ENCODE measurements around the gene EHBP1L1.
A peak's percentile ranks its signal among the peaks of the same experiment; 100 is the strongest.

Gene EHBP1L1

DNA sequence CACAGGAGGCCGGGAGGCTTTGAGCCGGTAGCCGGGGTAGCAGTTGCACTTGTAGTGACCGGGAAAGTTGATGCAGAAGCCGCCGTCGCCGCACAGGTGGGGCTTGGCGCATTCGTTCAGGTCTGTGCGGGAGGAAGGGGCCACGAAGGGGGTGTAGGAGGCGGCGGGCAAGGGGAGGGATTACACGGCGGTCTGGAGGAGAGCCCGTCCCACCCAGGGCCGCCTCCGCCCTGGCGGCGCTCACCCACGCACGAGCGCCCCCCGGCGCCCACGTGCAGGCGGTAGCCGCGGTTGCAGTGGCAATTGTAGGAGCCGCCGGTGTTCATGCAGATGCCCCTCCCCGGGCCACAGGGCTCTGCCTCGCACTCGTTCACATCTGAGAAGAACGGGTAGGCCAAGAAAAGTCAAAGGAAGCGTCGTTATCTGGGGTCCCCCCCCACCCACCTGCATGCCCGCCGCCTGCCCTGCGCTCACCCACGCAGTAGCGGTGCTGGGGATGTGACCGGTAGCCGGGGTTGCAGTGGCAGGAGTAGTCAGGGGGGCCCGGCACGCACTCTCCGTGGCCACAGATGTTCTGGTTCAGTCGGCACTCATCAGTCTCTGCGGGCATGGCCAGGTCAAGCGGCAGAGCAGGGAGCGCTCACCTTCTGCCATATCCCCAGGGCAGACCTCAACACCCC lies 28.3 kb upstream of the EHBP1L1 start:
- no peak for DNase-seq

DNA sequence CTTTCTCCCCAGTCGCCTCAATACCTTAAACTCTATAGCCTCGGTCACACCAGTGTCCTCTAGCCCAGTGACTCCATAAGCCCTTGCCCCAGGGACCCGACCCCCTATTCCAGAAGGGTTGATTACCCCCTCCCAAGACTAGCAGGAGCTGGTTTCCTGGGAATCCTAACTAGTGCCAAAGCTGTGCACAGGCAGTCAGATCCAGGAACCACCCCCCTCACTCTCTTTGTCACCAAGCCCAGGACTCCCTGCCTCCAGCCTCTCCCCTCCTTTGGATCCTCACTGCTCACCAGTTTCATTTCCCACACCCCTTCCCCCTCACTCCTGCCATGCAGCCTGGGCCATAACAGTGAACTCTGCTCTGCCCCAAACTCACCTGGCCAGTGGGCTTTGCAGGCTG lies 27.5 kb upstream of the EHBP1L1 start:
- DNase-seq: no peak

DNA sequence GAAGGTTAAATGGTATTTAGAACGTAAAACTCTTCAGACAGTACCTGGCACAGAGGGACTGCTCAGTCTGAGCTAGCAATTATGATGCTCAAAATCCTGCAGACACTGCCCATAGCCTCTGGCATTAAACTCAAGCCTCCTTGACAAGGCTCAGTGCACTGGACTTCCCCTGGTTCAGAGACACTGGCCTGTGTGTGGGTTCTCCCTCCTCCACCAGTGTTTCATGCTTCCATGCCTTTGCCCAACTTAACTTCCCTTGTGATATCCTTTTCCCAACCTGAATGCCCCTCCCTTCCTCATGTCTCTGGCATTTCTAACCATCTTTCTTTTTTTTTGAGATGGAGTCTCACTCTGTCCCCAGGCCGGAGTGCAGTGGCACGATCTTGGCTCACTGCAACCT lies 26.8 kb upstream of the EHBP1L1 start:
- no peak for DNase-seq

DNA sequence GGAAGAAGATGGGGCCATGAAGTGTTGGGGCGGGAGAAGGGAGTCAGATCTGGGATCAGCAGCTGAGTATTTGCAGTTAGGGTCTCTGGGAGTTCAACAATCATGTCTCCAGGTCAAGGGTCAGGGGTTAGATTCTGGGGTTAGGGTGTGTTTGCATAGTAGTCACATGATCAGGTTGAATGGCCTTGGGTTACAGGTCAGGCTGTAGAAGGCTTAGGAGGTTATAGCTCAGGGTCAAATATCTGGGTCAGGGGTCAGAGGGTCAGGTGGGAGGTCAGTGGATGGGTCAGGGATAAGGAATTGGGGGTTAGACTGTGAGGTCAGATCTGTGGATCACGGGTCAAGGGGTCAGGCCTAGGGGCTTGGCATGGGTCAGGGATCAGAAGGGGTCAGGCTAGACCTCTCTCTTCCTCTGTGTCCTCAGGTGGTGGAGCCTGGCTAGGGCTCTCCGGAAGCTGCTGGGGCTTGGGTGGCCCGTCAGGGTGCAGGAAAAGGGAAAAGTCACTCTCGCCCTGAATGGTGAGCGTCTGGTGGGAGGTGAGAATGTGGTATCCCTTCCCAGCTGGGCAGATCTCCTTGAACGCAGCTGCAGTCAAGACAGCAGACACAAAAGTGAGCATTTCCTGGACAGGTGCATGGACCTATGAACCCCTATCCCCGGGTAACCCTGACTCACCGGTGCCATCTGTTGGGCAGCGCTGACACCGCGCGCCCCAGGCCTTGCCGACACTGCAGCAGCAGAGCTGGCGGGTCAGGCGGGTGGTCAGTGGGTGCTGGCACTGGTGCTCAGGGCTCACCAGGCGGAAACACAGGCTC lies 24.1 kb upstream of the EHBP1L1 start:
- DNase-seq: peak in 1 of 2 donors; percentile 22

DNA sequence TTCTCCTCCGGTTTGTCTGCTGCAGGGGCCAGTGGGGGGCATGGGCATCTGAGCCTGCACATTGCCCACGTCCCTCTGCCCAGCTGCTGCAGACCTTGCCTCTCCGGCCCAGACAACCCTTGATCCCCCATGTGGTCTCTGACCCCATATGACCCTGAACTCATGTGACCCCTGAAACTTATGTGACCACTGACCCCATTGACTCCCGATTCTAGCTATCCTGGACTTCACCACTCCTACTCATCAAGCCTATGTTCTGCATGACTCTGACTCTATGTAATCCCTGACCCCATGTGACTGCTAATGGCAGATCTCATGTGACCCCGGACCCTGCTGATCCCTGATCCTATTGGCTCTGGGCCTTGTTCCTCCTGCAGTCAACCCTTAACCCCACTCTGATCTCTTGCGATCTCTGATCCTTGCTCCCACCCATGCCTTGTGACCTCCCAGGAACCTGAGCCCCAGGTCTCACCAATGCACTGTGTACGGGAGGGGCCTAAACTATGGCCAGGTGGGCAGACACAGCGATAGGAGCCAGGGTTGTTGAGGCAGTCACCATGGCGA lies 23.4 kb upstream of the EHBP1L1 start:
- DNase-seq: no peak

DNA sequence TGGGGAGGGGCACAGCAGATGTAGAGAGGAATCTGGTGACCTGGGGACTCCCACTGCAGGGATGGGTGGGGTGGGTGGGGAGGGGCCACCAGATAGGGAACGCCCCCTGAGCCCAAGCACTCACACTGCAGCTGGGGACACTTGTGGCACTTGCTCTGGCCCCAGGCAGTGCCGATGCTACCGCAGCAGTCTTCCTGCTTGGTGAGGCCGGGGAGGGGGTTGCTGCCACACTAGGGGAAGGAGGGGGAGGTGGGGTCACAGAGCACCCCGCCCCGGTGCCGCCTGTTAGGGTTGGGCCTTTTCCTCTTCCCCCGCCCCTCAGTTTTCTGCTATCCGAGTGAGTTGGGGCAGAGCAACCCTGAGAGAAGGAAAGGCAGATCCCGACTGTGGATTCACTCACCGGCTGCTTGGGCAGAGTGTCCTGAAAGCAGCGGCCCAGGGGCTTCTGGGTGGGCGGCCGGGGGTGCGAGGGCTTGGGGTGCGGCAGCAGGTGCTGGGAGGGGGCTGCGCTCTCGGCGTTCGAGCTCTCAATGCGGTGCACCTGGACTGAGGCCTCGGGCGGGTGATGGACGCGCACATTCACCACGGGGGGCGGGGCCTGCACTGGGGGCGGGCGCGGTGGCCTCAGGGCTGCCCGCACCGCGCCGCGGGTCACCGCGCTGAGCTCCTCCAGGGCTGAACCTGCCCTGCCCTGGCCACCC lies 22.4 kb upstream of the EHBP1L1 start:
- peak in 1 of 2 donors; percentile 79 for DNase-seq

DNA sequence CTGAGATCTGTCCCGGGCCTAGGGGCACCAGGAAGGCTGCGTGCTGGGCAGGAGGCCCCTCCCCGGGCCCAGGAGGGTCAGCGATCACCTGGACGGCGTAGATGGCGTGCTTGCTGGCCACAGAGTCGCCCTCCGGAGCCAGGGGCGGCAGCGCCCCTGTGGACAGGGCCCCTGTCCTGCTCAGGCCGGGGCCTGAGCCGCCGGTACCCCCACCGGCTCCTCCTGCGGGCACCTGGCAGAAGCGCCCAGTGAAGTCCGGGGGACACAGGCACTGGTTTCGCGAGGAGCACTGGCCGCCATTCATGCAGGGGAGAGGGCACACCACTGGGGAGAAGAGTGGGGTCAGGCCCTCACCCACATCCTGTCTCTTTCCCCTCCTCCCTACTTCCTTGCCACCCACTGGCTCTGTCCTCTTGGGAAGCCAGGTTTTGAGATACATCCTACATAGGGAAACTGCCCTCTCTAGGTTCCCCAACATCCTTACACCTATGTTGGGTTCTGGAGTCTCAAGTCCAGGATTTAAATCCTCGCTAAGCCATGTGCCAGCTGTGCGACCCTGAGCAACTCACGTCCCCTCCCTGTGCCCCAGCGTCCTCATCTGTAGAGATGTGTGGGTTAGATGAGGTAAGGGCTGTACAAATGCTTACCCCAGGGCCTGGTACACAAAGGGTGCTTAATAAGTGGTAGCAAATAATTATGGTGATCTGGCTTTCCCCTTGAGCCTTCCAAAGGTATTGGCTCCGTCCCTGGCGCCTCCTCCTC lies 21.6 kb upstream of the EHBP1L1 start:
- DNase-seq: no peak

DNA sequence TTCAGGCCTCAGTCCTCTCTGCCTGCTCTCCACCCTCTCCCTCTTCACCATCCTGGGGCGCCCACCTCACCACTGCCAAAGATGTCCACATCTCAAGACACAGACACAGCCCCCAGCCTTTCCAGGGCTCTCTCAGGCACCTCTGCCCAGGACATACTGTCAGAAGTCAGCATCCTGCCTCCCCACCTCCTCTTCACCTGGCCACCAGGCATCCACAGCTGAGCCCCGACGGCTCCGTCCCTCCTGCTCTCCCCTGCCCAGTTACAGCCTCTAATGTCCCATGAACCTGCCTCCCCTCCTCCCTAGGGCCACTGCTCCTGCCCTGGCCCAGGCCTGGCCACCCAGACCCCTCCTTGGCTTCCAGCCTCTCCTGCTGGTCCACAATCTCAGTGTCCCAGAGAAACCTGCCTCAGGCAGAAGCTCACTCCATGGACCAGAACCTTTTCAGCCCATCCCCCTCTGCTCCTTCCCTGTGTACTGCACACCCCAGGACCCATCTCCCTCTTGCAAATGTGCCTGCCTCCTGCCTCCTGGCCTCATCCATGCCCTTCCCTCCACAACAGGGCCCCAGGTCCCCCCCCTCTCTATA lies 20.9 kb upstream of the EHBP1L1 start:
- no peak for DNase-seq

DNA sequence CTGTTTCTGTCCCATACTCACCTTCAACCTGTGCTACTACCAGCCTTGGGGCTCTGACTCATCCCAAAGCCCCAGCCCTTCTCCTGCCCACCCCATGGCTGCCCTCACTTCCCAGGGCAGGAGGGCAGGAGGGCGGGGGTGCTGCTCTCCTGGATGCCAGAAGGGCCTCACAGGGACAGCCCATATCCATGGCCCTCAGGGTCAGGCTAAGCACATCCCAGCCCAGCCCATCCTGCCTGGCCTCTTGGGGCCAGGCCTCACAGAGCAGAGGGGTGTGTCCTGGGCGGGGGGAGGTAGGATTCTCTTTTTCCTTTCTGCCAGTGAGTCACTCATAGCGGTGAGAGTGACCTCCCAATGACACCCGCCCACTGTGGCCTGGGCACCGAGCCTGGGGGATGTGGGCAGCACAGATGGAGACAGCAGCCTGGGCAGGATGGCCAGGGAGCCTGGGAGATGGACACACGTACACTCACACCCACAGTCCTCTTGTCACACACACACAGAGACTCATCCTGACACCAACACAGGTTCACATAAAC lies 20.1 kb upstream of the EHBP1L1 start:
- peak in 1 of 2 donors; percentile 16 for DNase-seq

DNA sequence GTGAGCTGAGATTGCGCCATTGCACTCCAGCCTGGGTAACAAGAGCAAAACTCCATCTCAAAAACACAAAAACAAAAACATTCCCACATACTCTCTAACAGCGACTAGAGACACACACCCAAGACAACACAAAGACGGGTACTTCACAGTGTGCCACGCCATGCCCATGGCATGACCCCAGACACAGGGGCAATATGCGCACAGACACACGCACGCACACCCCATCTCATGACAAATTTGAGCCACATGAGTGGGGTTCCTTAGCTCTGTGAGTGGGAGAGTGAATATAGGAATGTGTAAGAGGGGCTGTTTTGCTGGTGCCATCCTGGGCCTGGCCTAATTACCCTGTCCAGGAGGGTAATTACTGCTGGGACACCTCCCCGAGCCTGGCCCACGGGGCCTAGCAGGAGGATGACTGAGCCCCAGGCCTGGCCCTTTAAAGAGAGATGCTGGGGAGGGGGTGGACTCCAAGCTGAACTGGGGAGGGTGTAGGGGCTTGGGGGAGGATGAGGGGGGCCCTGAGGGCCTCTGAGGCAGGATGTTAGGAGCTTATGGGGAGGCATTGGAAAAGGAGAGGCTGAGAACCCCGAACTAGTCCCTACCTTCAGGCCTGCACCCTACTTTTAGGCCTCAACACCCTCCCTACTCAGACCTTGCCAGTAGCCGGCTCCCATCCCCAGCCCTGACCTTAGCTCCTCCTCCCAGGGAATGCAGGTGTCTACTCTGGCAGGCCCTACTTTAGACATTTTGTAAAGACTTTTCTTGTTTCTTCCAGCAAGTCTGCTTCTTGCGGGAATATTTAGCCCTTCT lies 19.2 kb upstream of the EHBP1L1 start:
- DNase-seq: no peak

DNA sequence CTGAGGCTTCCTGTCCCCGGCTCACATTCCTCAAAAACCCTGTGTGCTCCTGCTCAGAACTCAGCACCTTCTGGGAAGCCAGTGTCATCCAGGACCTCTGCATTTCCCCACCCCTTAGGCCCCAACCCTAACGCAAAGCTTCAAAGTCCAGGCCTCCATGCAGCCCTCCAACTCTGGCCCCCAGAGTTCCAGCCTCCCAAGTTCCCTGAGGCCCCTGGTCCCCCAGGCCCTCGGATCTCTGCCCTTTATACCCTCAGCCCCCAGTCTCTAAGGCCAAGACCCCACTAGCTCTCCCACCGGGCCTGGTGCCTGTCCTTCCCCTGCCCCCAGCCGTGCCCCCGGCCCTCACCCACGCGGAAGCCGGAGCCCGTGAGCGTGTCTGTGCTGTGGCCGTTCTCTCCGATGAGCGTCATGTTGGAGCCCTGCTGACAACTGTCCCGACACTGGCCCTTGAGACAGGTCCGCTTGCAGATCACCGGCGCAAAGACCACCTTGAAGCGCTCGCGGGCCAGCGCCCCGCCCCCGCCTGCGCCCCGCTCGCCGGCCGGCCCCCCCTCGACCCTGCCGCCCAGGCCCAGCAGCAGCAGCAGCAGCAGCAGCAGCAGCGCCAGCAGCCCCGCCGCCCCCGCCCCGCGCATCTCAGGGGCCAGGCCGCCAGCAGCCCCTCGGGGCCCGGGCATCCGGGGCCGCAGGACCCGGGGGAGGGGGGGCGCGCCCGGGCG lies 18.4 kb upstream of the EHBP1L1 start:
- DNase-seq: no peak

DNA sequence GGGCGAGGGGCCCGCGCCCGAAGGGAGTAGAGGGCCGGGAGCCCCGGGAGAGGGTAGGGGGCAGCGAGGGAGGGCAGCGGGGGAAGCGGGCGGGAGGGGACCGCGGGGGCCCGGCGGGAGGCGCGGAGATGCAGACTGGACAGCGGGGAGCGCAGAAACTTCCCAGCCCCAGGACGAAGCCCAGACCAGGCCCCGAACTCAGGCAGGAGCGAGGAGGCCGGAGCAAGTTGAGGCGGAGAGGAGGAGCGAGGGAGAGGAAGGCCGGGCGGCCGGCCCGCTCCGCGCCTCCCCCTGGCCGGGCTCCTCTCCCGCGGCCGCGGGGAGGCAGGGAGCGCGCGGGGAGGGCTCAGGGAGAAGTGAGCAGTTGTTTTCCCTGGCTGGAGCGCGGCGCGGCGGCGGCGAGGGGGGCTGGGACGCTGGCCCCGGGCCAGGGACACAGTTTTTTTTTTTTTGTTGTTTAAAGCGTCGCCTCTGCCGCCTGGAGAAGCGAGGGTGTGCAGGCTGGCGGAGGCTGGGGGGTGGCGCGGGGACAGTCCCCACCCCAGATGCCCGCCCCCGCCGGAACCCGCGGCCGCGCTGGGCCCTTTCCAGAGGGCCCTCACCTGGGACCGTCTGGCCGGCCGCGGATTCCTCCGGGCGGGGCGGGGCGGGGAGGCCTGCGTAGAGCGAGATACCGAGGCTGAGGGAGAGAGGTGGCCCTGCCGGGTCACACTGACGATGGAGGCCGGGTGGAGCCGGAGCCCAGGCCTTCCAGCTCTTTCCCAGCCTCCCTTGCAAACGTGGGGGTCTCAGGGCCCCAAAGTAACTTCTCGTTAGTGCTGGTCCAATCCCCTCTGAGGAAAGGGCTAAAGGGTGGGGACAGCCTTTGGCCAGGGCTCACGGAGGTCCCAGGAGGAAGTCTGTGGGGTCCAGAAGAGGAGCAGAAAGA lies 17.6 kb upstream of the EHBP1L1 start, which contains the start of gene LTBP3:
Gene LTBP3 (minus strand): TSS at position 358 of the 928 bp plus-strand sequence. CDS start 400 bp downstream, outside the sequence.
- peak in 1 of 2 donors; percentile 16 for DNase-seq

DNA sequence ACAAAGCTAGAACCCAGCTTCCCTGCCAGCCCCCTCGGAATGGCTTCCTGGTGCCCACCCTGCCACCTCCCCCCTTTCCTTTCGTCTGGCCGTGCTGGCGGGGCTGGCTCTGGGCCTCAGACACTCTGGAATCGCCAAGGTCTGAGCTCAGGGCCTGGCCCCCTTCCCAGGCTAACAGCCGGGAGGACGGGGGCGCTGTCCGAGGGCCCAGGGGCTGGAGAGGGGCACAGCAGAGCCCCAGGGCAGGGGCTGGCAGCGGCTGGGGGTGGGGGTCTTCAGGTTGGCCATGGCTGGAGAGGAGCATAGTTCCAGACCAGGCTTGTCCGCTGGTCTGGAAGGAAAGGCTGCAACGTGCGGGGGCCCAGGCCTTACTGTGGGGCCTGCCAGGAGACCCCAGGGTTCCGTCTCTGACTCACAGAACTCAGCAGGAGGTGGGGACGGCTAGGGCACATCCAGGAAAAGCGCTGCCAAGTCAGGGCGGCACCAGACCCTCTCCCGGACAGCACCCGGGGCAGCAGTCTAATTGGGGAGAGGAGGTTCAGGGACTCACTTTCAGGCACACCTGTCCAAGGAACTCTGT lies 16.8 kb upstream of the EHBP1L1 start:
- no peak for DNase-seq

DNA sequence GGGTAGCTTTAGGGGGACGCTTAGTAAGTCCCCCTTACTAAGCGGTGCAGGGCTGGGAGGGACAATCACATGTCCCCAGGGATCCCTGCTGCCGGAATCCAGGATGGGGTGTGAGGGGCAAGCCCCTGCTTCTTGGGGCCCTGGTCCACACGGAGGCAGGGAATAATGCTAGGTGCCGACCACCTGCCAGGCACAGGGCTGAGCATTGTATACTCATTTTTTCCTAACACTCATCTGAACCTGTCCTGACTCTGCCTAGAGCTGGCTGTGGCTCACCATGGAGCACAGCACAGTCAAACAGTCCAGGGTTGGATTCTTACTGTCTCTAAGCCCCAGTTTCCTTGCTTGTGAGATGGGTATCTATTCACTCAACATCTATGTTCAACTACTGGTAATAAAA lies 16.3 kb upstream of the EHBP1L1 start:
- no peak for DNase-seq

DNA sequence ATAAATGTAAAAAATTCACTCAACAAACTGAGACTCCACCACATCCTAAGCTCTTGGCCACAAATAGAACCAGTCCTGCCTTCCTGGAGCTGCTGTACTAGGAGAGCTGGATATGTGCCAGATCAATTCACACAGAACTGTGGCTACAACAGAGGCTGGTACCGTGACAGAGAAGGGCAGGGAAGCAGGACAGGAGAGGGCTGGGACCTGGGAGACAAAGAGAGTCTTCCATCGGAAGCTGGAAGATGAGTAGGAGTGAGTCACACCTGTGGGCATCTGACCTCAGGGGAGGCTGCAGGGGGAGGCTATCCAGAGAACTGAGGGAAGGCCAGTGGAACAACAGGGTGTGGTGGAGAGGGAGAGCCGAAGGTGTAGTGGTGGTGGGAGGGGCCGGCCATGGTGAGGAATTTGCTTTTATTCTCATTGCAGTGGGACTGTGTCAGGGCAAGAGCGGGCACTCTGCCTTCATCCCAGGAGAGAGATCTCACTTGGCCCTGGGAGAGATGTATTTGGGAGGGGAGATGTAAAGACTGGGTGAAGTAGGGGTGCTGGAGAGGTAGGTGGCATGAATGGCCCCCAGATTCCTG lies 15.8 kb upstream of the EHBP1L1 start:
- no peak for DNase-seq

DNA sequence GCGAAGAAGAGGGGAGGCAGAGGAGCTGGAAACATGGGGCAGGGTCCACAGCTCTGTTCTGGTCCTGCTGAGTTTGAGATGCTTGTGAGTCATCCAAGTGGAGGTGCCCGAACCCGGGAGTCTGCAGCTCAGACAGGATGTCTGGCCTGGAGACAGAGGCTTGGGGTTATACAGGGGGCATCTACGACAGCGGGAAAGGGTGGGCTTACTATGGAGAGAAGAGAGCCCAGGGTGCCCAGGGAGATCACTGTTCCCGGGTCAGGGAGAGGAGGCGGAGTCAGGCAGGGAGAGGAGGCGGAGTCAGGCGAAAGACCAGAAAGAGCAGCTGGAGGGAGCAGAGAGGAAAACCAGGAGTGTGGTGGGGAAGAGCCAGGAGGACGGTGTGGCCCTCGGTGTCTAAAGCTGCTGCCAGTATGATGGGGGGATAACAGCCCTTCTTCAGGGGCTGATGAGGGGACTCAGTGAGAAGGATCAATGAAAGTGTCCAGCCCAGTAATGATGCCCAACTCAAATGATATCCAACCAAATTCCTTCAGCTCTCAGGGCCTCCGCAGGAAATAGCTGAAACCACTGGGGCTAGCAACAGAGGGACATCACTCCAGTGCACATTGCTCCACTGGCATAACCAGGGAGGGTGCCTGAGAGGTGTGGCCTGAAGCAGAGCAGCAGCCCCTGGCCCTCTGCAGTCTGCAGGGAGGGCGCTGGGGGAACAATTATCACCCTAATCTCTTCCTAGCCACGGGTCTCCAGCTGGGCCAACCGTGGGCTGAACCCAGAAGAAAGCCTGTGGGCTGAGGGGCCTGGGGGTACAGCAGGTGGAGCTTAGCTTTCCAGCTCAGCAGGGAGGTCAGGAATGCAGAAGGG lies 15.1 kb upstream of the EHBP1L1 start:
- no peak for DNase-seq

DNA sequence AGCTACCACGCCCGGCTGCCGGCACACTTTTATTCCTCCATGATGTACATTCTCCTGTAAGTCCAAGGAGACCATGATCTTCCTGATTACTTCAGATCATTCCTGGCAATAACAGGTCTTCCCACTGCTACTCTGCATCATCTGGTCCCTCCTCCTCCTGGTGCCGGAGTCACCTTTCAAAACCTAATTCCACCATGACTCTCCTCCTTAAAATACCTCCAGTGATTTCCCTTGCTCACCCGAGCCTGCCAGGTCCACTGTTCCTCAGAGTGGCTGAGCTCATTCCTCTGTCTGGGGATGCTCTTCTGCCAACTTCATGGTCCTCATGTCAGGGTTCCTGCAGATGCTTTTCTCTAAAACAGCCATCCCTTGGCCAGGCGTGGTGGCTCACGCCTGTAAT lies 13.8 kb upstream of the EHBP1L1 start:
- no peak for DNase-seq
